Pancreas (tissue), 10 donors: Measurements from ENCODE around the gene TPSB2. TPM values are rescaled to one million over a fixed set of nuclear protein-coding genes. Genes with fewer than 3 reads are reported as not detected.

Experiments
- ATAC-seq, 4 donors: fragments of 200-7000 bp; cut with Tn5 transposase; one replicate each; pipeline versions ENCODE4 v1.8.0 to v1.9.1; 2020; ENCODE audit warnings: mild to moderate bottlenecking in 4 of 4, moderate library complexity in 4 of 4
- DNase-seq, 6 donors: peaks; one replicate each; pipeline ENCODE4 v3.0.0-alpha.2; 2020
- FAIRE-seq: peaks from 2 replicates; lab custom pipeline; 2012; peaks lifted over from hg19 to GRCh38; lab: Jason Lieb, UNC
- H3K27ac ChIP-seq, 4 donors: fragments of 200-600 bp; sonication (generic); 1 replicate in 3 of 4; 2 replicates in 1 of 4; pipeline versions ENCODE4 v1.5.0 to v1.8.0; 2020
- H3K27me3 ChIP-seq, 4 donors: fragments of 200-600 bp; one replicate each; pipeline ENCODE4 v1.8.0; 2021
- H3K36me3 ChIP-seq, 3 donors: fragments of 200-600 bp; sonication (generic) in 1 of 3; one replicate each; pipeline versions ENCODE4 v1.5.0 to v1.8.0; 2020 to 2021
- H3K4me1 ChIP-seq, 3 donors: fragments of 200-600 bp; one replicate each; pipeline ENCODE4 v1.8.0; 2021
- H3K4me3 ChIP-seq, 4 donors: fragments of 200-600 bp; sonication (generic) in 2 of 4; one replicate each; pipeline versions ENCODE4 v1.5.0 to v1.8.0; 2020 to 2021
- H3K9me3 ChIP-seq, 4 donors: fragments of 200-600 bp; one replicate each; pipeline ENCODE4 v1.8.0; 2021
- CTCF ChIP-seq, 4 donors: fragments of 200-600 bp; sonication (generic) in 3 of 4; IDR thresholded peaks; one replicate each; pipeline versions ENCODE4 v1.5.0 to v1.8.0; 2021; ENCODE audit warnings: antibody characterized with exemption in 4 of 4
- WGBS, 2 donors: extraction: QIAGEN DNeasy Blood & Tissue Kit; methylation state at CpG; one replicate each; pipeline ENCODE4 v1.1.7; 2013; 5-methylcytosine and 5-hydroxymethylcytosine counted together
- intact Hi-C, 3 donors: fragments of 100-400 bp; cut with DNase I; formaldehyde crosslinking; loops; one replicate each; pipeline versions ENCODE4 v1.11.1 to v1.14.2; 2022
- polyA plus RNA-seq, 2 donors: library from polyadenylated mRNA; stranded (reverse); fragments of 200-250 nt; gene quantifications; one replicate each; pipeline ENCODE4 v1.2.3, GENCODE V29; 2013
- total RNA-seq, 6 donors: library from RNA; stranded (reverse); fragmentation: NEBNext Ultra II Directional in 4 of 6; extraction: Animal tissue kit (Norgen Biotek cat#: 25700) in 4 of 6; gene quantifications; one replicate each; pipeline versions ENCODE4 v1.2.1 to v1.2.4, GENCODE V29; 2021 to 2023
- donor health status: healthy with polysubstance abuse.
- donor health status: DM: no; HTN: no; CAD: no; lungs with moderate emphysema.
- donor health status: DM: no; HTN: no; CAD: no.
- donor health status: control.
- donor health status: control.
- donor health status: Bipolar disorder and iron deficiency.
- donor health status: DM: yes; HTN: yes; CAD: no.
- donor health status: DM: no; HTN: no; CAD: no.
- donor health status: DM: no; HTN: no; CAD: no.
- donor health status: DM: yes; HTN: yes; CAD: no.

Gene TPSB2
- total and polyA plus RNA-seq, 8 donors = 0.69 to 12.2 (median 4.9) TPM

GRCh38 chr16:1184980-1185379, 45.0 kb downstream of the TPSB2 start:
- Histone ChIP-seq H3K36me3 (no peaks in the 10 kb centered on the region), H3K4me3 (no peak overlapping the region), H3K4me1 (peaks cover 0 to 7% (median 5%) of the 10 kb centered on the region in 3 donors), H3K27me3 (no peaks in the 10 kb centered on the region), H3K27ac (no peak overlapping the region), H3K9me3 (no peaks in the 10 kb centered on the region)
- intact Hi-C loops = no loop called here
- no peak for TF ChIP-seq CTCF (IDR thresholded peaks at IDR 0.05)
- ATAC-seq (no peak), FAIRE-seq (no peak), DNase-seq (no peak)
- WGBS, 2 donors = 93 to 95% methylated on average over 18 of the region's 18 CpGs

DNA sequence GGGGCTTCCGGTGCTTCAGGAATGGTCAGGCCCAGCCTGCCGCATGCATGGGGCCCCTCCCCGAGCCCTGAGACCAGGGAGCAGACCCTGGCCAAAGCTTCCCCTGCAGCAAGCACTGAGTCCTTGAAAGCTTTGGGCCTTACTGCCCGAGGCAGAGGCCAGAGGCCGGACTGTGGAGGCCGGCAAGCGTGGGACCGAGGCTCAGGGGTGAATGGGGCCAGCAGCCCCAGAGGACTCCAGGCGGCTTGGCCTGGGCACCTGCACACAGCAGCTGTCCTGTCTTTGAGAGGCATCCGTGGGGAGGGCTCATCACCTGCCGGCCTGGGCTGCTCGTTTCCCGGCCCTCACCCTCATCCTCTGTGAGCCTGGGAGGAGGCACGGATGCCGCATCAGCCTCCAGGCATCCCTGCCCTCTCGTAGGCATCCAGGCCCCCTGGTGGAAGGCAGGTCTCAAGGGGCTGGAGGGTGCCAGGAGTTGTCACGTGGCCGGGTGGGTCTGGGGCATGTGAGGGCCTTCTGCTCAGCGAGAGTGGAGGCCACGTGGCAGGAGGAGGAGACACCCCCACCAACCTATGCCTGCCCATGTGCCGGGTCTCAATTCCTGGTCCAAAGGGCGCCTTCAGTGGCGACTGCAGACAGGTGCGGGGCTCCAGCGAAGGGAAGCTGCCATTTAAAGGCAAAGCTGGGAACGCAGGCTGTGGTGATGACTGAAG, 45.7 kb downstream of the TPSB2 start:
- H3K27me3 ChIP-seq = no peaks in the 10 kb centered on the region
- peaks cover 0 to 7% (median 5%) of the 10 kb centered on the region in 3 donors for H3K4me1 ChIP-seq
- ATAC-seq = no peak
- intact Hi-C loops = no loop called here
- H3K36me3 ChIP-seq = no peaks in the 10 kb centered on the region
- no peak overlapping the region for H3K4me3 ChIP-seq
- H3K27ac ChIP-seq = no peak overlapping the region
- DNase-seq = no peak
- no peak for TF ChIP-seq CTCF (IDR thresholded peaks at IDR 0.05)
- FAIRE-seq = no peak
- H3K9me3 ChIP-seq = no peaks in the 10 kb centered on the region
- 74 to 83% methylated on average over 26 of the region's 26 CpGs for WGBS, 2 donors

DNA sequence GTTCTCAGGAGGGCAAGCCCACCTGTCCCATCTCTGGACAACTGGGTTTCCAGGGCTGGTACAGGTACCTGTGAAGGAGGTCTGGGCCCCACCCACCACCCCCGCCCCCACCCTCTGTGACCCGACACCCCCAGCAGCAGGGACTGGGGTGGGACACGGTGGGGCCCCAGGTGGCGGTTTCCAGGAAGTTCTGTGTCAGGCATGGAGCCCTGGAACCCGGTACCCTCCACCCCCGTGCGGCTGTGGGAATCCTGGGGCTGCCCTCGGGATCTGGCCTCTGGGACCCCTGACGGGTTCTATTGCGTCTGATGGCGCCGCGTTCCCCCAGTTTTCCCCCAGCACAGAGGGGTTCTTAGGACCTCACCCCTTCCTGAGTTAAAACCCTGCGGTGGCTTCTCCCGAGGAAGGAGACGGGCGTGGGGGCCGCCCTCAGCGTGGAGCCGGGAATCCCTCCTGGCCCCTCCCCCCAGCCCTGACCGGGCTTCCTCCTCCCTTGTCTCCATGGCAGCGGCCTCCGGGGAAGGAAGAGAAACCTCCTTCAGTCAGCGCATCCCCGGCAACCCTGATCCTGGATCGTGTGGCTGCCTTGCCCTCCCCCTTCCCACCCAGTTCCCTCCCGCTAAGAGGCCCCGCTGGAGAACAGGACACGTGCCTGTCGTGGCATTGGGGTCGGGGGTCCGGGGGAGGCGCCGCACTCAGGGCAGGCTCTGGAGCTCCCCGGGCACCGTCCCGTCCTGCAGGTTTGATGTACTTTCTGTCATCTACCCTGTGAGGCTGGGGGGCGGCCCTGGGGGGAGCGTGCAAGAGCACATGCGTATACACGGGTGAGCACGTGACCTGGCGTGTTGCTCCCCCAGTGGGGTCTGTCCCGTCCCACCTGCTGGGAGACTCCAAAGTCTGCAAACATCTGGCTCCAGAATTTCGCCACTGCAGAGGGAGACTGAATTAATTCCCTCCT, 46.8 kb downstream of the TPSB2 start:
- peak overlapping the region in 3 of 4 donors; percentile 43 to 67 (median 55) for H3K27ac ChIP-seq
- no peaks in the 10 kb centered on the region for H3K36me3 ChIP-seq
- no peaks in the 10 kb centered on the region for H3K9me3 ChIP-seq
- intact Hi-C loops = no loop called here
- no peaks in the 10 kb centered on the region for H3K27me3 ChIP-seq
- 50 to 64% methylated on average over 40 to 45 of the region's 45 CpGs for WGBS, 2 donors
- TF ChIP-seq CTCF (IDR thresholded peaks at IDR 0.05) = no peak
- DNase-seq (peak in 1 of 6 donors; percentile 23), ATAC-seq (peak in 3 of 4 donors; percentile 29 to 57 (median 56)), FAIRE-seq (no peak)
- H3K4me1 ChIP-seq = peaks cover 0 to 7% (median 5%) of the 10 kb centered on the region in 3 donors
- no peak overlapping the region for H3K4me3 ChIP-seq

- DNase-seq (peak in 5 of 6 donors; percentile 56 to 84 (median 79)), ATAC-seq (peak; percentile 75 to 84 (median 83)), FAIRE-seq (no peak)
- Histone ChIP-seq H3K36me3 (no peaks in the 10 kb centered on the region), H3K27ac (peak overlapping the region; percentile 43 to 67 (median 60)), H3K9me3 (no peaks in the 10 kb centered on the region), H3K4me3 (no peak overlapping the region), H3K4me1 (peaks cover 0 to 7% (median 5%) of the 10 kb centered on the region in 3 donors), H3K27me3 (no peaks in the 10 kb centered on the region)
- 2 to 3% methylated on average over 16 to 19 of the region's 19 CpGs for WGBS, 2 donors
- intact Hi-C loops = no loop called here
- TF ChIP-seq CTCF (IDR thresholded peaks at IDR 0.05) = no peak
These were observed 47.7 kb downstream of the TPSB2 start for GRCh38 chr16:1182316-1182671.
